Fibroblast of lung (primary cell): ENCODE data around the gene ZGLP1.

Experiments
- CTCF ChIP-seq, 2 donors: IDR thresholded peaks in 1 of 2; conservative IDR thresholded peaks in 1 of 2; 1 replicate in 1 of 2; 2 replicates in 1 of 2; pipeline ENCODE4 v1.5.1; 2011 to 2012; ENCODE audit warnings: low read length in 2 of 2, control low read depth in 1 of 2, inconsistent platforms in 1 of 2, low read depth in 1 of 2, mild to moderate bottlenecking in 1 of 2
- EZH2 ChIP-seq: IDR thresholded peaks from 2 replicates; pipeline ENCODE4 v1.5.1; 2012; ENCODE audit warnings: low read length, control low read depth, mild to moderate bottlenecking; ENCODE audit errors: missing control alignments

- TF ChIP-seq CTCF (conservative IDR thresholded peaks at IDR 0.05 in 1 of 2, IDR thresholded peaks at IDR 0.05 in 1 of 2; ENCODE audit: low read depth in 1 of 2, low read length in 2 of 2) (no peak), EZH2 (no peak)
These were observed 23.5 kb upstream of the ZGLP1 start, which contains the start of gene RAVER1 for GRCh38 chr19:10332965-10333757.
